Suprapubic skin (tissue), 4 donors: ENCODE results near the gene TNNI3. TPM values are rescaled to one million over a fixed set of nuclear protein-coding genes. Genes with fewer than 3 reads are reported as not detected.

Source experiments
- DNase-seq, 2 donors: peaks; one replicate each; pipeline ENCODE4 v3.0.0-alpha.2; 2019; ENCODE audit warnings: low spot score in 2 of 2
- H3K27ac ChIP-seq: fragments of 200-600 bp; sonication (generic); one replicate; pipeline ENCODE4 v1.5.1; 2019
- H3K27me3 ChIP-seq: fragments of 200-600 bp; sonication (generic); one replicate; pipeline ENCODE4 v1.5.1; 2019
- H3K36me3 ChIP-seq: fragments of 200-600 bp; sonication (generic); one replicate; pipeline ENCODE4 v1.5.1; 2019
- H3K4me1 ChIP-seq: fragments of 200-600 bp; sonication (generic); one replicate; pipeline ENCODE4 v1.5.1; 2019
- H3K4me3 ChIP-seq: fragments of 200-600 bp; sonication (generic); one replicate; pipeline ENCODE4 v1.5.1; 2019; ENCODE audit warnings: mild to moderate bottlenecking
- H3K9me3 ChIP-seq: fragments of 200-600 bp; sonication (generic); one replicate; pipeline ENCODE4 v1.5.1; 2019
- CTCF ChIP-seq, 2 donors: fragments of 200-600 bp in 1 of 2; fragments of 450-650 bp in 1 of 2; sonication (generic) in 1 of 2; IDR thresholded peaks; one replicate each; pipeline ENCODE4 v1.5.1; 2016 to 2019; ENCODE audit warnings: antibody characterized with exemption in 2 of 2, mild to moderate bottlenecking in 1 of 2, moderate library complexity in 1 of 2
- EP300 ChIP-seq: sonication (generic); formaldehyde crosslinking; IDR thresholded peaks from one replicate; pipeline ENCODE4 v1.6.1; 2017; ENCODE audit warnings: antibody characterized with exemption
- POLR2A ChIP-seq, 2 donors: fragments of 450-650 bp; IDR thresholded peaks; one replicate each; pipeline ENCODE4 v1.6.1; 2017; ENCODE audit warnings: antibody characterized with exemption in 2 of 2, mild to moderate bottlenecking in 2 of 2, moderate library complexity in 2 of 2
- POLR2AphosphoS5 ChIP-seq, 3 donors: sonication (generic); formaldehyde crosslinking; IDR thresholded peaks; one replicate each; pipeline ENCODE4 v1.6.1; 2017; ENCODE audit warnings: antibody characterized with exemption in 3 of 3
- WGBS: methylation state at CpG from one replicate; pipeline ENCODE4 v1.1.5; 2018; 5-methylcytosine and 5-hydroxymethylcytosine counted together
- total RNA-seq, 4 donors: library from RNA; depleted of rRNA; stranded (reverse); fragments of >200 nt; gene quantifications; one replicate each; pipeline ENCODE4 v1.1.0, GENCODE V29; 2016

Gene TNNI3
- total RNA-seq, 4 donors from 2014 or later: 1.7 to 4.7 (median 3.2) TPM

DNA sequence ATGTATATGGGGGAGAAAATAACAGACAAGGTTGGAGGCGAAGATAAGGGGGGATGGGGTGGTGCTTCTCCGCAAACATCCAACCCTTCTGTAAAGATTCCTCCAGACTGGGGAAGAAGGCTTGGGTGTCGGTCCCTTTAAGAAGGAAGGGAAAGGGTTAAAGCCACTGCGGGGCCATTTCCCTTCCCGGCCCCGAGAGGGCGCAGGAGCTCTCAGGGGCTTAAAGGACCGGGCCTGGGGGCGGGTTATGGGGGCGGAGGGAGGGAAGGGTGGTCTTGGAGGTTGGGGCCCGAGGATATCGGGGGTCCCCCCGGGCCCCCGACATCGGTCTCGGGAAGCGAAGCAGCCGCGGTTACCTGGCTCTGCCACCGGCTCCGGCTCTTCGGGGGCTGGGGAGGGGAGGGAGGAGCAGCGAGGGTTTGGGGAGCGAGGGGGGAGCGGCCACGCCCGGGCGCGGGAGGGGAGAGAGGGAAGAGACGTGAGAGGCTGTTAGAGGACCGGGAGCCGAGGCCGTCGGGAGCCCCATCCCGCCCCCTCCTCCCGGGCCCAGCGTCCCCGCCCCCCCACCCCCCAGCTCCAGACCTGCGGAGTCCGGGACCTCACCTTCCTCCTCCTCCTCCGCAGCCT lies 11.3 kb downstream of the TNNI3 start:
- Histone ChIP-seq H3K27me3 (peaks cover 95% of the 10 kb centered on the region), H3K27ac (no peak overlapping the region), H3K4me1 (peaks cover 8% of the 10 kb centered on the region), H3K4me3 (peak overlapping the region; percentile 36), H3K9me3 (no peaks in the 10 kb centered on the region), H3K36me3 (no peaks in the 10 kb centered on the region)
- DNase-seq: no peak
- 8% methylated on average over 9 of the region's 41 CpGs for whole genome bisulfite sequencing
- peak in 1 of 2 donors; percentile 56 for TF ChIP-seq CTCF (IDR thresholded peaks at IDR 0.05)
- no peak for TF ChIP-seq POLR2A (IDR thresholded peaks at IDR 0.05)

DNA sequence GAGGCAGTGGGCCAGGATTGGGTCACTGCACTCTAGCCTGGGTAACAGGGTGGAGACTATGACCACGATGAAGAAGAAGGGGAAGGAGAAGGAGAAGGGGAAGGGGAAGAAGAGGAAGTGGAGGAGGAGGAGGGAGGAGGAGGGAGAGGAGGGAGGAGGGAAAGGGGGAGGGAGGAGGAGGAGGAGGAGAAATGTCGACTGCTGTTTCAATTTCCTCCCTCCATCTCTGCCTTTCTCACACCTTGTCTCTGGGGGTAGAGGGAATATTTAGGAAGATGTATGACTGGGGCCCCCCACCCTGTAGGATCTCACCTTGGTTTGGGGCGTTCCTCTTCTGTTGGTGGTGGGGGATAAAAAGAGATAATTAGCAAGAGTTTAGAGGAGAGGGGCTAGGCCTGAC lies 12.3 kb downstream of the TNNI3 start:
- WGBS: 24% methylated on average over 3 of the region's 3 CpGs
- Histone ChIP-seq H3K27me3 (peaks cover 98% of the 10 kb centered on the region), H3K36me3 (no peaks in the 10 kb centered on the region), H3K4me1 (peaks cover 8% of the 10 kb centered on the region), H3K4me3 (no peak overlapping the region), H3K9me3 (no peaks in the 10 kb centered on the region), H3K27ac (no peak overlapping the region)
- TF ChIP-seq POLR2AphosphoS5 (IDR thresholded peaks at IDR 0.05) (no peak), POLR2A (IDR thresholded peaks at IDR 0.05) (no peak), EP300 (no peak), CTCF (IDR thresholded peaks at IDR 0.05) (no peak)
- DNase-seq: no peak

GRCh38 chr19:55141696-55142095 lies 15.8 kb downstream of the TNNI3 start:
- TF ChIP-seq POLR2AphosphoS5 (IDR thresholded peaks at IDR 0.05) (no peak), EP300 (no peak), CTCF (IDR thresholded peaks at IDR 0.05) (no peak), POLR2A (IDR thresholded peaks at IDR 0.05) (no peak)
- Histone ChIP-seq H3K27me3 (peaks cover 85% of the 10 kb centered on the region), H3K4me3 (no peak overlapping the region), H3K9me3 (no peaks in the 10 kb centered on the region), H3K36me3 (no peaks in the 10 kb centered on the region), H3K27ac (no peak overlapping the region), H3K4me1 (peaks cover 6% of the 10 kb centered on the region)
- whole genome bisulfite sequencing: 44% methylated on average over 11 of the region's 21 CpGs
- no peak for DNase-seq

DNA sequence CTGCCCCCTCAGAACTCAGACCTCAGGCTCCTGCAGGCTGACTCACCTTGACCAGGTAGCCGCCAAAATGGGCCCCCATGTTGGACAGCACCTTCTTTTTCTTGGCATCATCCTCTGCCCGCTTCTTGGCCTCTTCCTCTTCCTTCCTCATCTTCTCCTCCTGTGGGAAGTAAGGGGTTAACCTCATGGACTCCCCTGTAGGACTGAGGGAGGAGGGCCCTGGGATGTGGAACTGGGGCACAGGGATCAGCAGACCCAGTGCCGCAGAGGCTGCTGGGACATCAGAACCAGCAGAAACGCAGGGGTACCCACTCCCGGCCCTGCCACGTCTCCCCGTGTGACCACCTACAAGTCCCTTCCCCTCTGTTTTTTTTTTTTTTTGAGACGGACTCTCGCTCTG lies 19.6 kb downstream of the TNNI3 start:
- no peaks in the 10 kb centered on the region for H3K4me1 ChIP-seq
- H3K27me3 ChIP-seq: peaks cover 70% of the 10 kb centered on the region
- no peaks in the 10 kb centered on the region for H3K9me3 ChIP-seq
- no peak for TF ChIP-seq POLR2AphosphoS5 (IDR thresholded peaks at IDR 0.05)
- no peak for TF ChIP-seq CTCF (IDR thresholded peaks at IDR 0.05)
- no peak for TF ChIP-seq POLR2A (IDR thresholded peaks at IDR 0.05)
- no peak for TF ChIP-seq EP300
- no peak overlapping the region for H3K4me3 ChIP-seq
- no peaks in the 10 kb centered on the region for H3K36me3 ChIP-seq
- H3K27ac ChIP-seq: no peak overlapping the region
- 60% methylated on average over 9 of the region's 9 CpGs for WGBS
- DNase-seq: no peak

DNA sequence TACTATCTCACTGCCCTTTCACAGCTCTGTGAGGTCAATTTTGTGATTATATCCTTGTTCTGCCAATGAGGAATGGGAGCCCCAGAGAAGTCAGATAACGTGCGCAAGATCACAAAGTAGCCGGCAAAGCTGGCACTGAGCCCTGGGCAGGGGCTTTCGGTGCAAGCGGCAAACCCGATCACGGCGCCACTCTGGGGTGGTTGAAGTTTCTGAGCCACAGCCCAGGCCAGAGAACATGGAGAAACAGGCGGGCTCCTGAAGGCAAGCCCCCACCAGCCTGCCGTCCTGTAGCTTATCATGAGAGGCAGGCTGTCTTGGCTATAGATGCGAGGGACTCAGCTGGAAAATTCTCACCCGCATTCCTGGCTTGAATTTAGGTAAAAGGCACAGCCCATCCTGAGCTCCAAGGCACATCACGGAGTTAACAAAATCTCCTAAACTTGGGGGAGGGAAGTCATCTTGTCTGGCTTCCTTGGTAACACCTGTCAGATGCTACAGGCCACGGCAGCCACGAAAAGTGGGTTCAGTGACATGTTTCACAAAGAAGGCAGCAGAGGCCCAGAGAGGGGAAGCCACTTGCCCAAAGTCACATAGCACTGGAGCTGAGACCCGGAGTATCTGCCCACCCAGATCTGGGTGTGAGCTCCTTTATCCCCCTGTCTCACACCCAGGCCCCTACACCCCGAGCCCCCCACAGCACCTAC lies 21.0 kb downstream of the TNNI3 start:
- 96% methylated on average over 12 of the region's 17 CpGs for WGBS

More for the DNA sequence above, 21.0 kb downstream of the TNNI3 start:
- Histone ChIP-seq H3K36me3 (no peaks in the 10 kb centered on the region), H3K4me1 (no peaks in the 10 kb centered on the region), H3K27me3 (peaks cover 58% of the 10 kb centered on the region), H3K27ac (no peak overlapping the region), H3K9me3 (no peaks in the 10 kb centered on the region), H3K4me3 (no peak overlapping the region)
- no peak for DNase-seq
- TF ChIP-seq EP300 (no peak), POLR2A (IDR thresholded peaks at IDR 0.05) (no peak), CTCF (IDR thresholded peaks at IDR 0.05) (no peak), POLR2AphosphoS5 (IDR thresholded peaks at IDR 0.05) (no peak)
